ENCODE results near the gene FST. TPM values are rescaled to one million over a fixed set of nuclear protein-coding genes. Genes with fewer than 3 reads are reported as not detected.

Gene FST
- total RNA-seq, 2 experiments from 2014 or later: not detected

DNA sequence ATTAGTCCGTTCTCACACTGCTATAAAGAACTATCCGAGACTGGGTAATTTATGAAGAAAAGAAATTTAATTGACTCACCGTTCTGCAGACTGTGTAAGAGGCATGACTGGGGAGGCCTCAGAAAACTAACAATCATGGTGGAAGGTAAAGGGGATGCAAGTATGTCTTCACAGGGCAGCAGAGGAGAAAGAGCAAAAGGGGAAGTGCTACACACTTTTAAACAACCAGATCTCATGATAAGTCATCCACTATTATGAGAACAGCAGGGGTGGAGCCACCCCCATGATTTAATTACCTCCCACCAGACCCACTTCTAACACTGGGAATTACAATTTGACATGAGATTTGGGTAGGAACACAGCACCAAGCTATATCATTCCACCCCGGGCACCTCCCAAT is 26.6 kb downstream of the FST start:
- ChIA-PET POLR2A (no interaction called here), CTCF (no interaction called here)

DNA sequence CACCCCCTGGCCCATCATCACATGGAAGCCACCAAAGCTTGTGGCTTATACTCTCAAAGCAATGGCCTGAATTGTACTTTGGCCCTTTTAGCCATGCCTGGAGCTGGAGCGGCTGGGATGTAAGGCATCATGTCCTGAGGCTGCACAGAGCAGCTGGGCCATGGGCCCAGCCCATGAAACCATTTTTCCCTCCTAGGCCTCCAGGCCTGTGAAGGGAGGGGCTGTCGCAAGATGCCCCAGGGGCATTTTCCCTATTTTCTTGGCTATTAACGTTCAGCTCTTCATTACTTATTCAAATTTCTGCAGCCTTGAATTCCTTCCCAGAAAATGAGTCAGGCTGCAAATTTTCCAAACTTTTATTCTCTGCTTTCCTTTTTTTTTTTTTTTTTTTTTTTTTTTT is 27.7 kb downstream of the FST start:
- CTCF ChIA-PET: interaction anchor here (0.7 kb wide), 1 partner anchor 923 kb away, joined by 3 read pairs; no protein-coding TSS in a partner anchor

DNA sequence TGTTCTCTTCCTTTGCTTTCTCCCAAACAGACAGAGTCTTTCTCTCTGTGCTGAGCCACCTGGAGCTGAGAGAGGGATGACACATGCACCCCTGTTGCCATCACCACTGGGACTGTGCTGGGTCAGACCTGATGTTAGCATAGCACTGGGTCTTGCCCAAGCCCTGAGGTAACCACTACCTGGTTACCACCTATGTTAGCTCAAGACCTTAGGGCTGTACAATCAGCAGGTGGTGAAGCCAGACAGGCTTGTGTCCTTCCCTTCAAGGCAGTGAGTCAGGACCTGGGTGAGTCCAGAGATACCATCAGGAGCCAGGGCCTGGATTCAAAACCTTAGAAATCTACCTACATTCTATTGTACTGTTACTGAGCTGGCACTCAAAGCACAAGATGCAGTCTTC is 32.1 kb downstream of the FST start:
- ChIA-PET CTCF (no interaction called here), POLR2A (no interaction called here)

More for the DNA sequence above, 27.7 kb downstream of the FST start:
- POLR2A ChIA-PET: no interaction called here

DNA sequence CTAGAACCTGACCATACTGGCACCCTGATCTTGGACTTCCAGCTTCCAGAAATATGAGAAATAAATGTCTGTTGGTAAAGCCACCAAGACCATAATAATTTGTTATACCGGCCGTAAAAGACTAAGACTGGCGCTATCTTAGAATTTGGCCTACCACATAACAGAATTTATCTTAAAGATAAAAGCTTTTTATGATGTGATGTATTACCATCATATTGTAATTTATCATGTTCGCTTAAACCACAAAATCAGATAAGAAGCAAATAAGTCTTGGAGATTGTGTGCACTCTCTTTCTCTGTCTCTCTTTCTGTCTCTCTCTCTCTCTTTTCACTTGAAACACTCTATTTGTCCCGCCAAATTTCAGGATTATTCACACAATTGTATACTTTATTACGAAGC is 35.6 kb downstream of the FST start:
- POLR2A ChIA-PET: no interaction called here
- CTCF ChIA-PET: no interaction called here

DNA sequence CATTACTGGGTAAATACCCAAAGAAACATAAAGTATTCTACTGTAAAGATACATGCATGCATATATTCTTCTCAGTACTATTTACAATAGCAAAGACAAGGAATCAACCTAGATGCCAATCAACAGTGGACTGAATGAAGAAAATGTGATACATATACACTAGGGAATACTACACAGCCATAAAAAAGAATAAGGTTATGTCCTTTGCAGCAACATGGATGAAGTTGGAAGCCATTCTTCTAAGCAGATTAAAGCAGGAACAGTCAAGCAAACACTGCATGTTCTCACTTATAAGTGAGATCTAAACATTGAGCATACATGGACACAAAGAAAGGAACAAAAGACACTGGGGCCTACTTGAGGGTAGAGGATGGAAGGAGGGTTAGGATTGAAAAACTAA is 40.4 kb downstream of the FST start:
- POLR2A ChIA-PET: no interaction called here
- CTCF ChIA-PET: no interaction called here

Other genes with a start within 250 kb of the FST start
- 10 to 100 TPM; 56.6 to 57.6 TPM for gene NDUFS4, start 80.0 kb downstream of the FST start, total RNA-seq

Measured in activated CD8-positive, alpha-beta memory T cell treated with anti-CD3 and anti-CD28 coated beads for 36 hours (primary cell).